AG08395 (cell line): ENCODE measurements around the gene PDXK.
"Not testable (repeated sequence)": the region's sequence is repeated elsewhere in the genome, so short reads cannot be mapped to it uniquely, and the experiment has no call there.

Experiments used
- DNase-seq: peaks from one replicate; pipeline ENCODE4 v3.0.0; 2012; ENCODE audit warnings: mixed read lengths, low spot score

Gene PDXK

DNA sequence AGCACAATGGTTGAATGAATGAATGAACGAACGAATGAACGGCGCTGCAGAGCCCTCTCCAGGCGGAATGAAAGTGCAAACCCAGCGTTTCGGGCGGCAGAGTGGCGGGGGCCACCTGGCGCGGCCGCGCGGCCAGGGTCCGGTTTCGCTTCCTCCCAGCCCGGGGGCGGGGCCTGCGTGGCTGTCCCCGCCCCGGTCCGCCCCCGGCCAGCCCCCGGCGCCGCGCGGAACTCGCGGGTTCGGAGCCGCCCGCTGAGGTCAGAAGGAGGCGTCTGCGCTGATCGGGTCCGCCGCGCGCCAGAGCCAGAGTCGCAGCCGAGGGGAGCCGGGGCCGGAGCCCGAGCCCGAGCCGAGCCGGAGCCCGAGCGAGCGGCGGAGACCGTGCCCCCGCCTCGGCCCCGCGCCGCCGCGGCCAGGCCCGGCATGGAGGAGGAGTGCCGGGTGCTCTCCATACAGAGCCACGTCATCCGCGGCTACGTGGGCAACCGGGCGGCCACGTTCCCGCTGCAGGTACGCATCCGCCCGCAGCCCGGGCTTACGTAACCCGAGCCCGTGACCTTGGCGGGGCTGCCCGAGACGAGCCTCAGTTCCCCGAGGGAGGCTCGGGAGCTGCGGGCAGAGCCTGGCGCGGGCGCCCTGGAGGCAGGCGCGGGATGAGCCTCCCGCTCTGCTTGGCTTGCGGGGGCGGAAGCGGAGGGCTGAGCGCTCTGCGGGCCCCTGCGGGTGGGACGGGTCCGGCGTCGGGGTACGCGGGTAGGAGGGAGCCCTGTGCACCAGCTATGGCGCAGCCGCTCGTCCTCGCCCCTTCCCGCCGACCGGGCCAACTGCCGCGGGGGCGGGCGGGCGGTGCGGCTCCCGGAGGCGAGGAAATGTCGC, at the start of gene PDXK:
Gene PDXK (plus strand): TSS at position 258 of the 876 bp plus-strand sequence. CDS start 166 bp downstream, at position 424.
- peak; percentile 87 for DNase-seq

DNA sequence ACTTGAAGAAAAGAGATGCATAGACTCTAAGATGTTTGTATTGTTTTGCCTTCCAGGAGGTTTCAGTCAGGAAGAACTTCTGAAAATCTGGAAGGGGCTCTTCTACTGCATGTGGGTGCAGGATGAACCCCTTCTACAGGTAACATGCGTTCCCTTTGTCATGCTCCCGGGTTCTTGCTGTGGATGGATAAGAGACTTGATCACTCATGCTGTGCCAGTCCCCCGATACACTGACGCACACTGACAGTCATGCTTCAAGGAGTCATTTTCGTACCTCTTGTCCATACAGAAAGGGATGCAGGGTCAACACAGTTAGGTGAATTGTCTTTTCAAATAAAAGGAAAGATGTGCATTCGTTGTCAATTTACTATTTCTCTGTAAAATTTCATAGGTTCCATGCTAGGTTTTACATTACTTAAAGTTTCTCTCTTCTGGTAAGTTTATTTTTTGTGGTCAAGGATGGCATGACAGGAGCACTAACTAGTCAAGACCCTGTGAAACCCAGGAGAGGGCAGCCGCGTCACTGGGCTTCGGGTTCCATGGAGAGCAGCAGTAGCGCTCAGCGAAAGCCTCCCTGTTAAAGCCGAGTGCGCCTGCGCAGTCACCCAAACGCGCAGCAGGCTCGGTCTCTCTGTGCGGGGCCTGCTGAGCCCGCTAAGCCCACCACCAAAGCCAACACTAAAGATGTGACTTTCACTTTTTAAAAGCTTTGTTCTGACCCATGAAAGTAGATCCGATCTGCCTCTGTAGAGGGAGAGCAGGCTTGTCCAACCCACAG, 48.9 kb upstream of the PDXK start:
- DNase-seq = no peak

DNA sequence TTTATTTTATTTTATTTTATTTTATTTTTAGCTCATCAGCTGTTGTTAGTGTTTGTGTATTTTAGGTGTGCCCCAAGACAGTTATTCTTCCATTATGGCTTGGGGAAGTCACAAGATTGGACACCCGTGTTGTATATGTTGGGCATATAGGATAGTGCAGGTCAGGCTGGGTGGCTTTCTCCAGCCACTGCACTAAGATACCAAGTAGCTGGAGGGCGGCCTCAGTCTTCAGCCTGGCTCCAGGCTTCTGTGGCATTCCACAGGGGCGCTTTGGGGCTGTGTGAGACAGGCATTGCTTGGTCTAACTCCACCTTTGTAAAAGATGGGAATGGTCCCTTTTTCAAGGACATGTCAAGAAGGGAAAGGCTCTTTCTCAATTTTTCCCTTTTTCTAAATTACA, 43.1 kb upstream of the PDXK start:
- no peak for DNase-seq

DNA sequence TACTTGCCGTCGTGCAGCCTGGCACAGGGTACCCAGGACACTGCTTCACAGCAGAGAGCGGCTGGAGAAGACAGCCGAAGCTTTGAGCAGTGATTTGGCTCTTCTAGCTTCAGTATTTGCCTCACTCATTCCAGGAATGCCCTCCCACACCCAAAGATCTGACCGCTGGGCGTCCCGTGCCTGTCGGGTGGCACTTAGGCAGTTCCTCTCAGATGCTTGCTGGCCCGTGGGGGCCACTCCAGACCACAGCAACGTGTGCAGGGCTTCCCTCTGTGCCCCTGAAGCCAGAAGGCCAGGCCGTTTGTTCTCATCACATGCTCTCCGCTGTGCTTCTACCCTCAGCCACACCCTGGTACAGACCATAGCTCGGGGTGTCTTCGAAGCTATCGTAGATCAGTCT, 42.5 kb upstream of the PDXK start:
- no peak for DNase-seq

DNA sequence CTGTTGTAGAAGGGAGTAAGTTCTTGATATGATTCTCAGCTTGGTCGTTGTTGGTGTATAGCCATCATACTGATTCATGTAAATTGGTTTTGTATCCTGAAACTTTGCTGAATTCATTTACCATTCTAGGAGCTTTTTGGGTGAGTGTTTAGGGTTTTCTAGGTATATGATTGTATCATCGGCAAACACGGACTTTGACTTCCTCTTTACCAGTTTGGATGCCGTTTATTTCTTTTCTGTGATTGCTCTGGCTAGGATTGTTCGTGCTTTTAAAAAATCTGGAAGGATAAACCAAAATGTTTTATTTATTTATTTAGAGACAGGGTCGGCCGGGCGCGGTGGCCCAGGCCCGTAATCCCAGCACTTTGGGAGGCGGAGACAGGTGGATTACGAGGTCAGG, 39.0 kb upstream of the PDXK start:
- DNase-seq = no peak

DNA sequence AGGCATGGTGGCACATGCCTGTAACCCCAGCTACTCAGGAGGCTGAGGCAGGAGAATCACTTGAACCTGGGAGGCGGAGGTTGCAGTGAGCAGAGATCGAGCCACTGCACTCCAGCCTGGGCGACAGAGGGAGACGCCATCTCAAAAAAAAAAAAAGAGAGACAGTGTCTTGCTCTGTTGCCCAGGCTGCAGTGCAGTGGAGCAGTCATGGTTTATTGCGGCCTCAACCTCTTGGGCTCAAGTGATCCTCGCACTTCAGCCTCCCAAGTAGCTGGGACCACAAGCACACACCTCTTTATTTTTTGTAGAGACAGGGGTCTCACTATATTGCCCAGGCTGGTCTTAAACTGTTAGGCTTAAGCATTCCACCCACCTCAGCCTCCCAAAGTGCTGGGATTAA, 38.5 kb upstream of the PDXK start:
- not testable (repeated sequence) for DNase-seq

DNA sequence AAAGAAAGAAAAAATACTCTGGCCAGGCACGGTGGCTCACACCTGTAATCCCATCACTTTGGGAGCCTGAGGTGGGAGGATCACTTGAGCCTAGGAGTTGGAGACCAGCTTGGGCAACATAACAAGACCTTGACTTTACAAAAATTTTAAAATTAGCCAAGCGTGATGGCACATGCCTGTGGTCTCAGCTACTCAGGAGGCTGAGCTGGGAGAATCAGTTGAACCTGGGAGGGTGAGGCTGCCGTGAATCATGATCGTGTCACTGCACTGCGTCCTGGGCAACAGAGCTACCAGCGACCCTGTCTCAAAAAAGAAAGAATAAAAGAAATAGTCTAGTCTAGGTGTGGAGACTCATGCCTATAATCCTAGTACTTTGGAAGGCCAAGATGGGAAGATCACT, 37.3 kb upstream of the PDXK start:
- DNase-seq = no peak

DNA sequence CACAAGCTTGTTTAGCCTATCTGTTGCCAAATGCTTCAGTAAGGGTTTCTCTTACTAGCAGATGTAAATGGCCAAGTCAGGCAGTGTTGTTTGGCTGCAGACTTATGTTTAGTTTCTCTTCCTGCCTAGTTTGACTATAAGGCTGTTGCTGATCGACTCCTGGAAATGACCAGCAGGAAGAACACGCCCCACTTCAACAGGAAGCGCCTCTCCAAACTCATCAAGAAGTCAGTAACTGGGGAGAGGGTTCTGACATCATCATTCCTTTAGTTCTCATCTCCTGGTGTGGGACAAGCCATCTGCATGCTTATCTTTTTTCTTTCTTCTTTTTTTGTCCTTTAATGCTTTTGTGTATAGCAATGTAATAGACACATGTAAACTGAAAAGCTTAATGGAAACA, 34.5 kb upstream of the PDXK start:
- DNase-seq = no peak

DNA sequence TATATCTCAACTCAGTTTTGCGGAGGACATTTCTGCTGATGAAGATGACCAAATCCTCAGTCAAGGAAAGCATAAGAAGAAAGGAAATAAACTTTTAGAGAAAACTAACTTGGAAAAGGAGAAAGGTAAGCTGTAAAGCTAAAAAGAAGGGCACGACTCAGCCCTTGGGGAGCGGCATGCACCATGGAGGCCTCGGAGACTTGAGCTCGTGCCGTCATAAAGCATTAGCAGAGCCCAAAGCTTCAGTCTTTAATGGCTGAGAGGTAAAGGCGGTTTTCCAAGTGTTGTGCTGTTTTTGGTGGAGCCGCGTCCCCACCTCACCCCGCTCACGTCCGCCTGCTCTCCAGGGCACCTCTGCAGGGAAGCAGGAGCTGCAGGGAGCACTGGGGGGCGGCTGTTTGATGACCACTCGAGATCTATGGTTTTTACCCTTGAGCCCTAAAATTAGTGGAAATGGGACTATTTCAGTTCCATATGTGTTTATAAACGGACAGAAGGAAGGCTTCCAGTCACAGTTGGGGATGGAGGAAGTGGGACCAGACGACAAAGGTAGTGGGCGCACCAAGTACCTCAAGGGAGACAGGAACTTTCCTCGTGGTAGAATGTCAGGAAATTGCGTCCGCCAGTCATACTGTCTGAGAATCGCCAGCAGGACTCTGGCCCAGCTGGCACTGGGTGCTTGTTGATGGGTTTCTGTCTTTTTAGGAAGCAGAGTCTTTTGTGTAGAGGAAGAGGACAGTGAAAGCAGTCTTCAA, 31.9 kb upstream of the PDXK start:
- no peak for DNase-seq

DNA sequence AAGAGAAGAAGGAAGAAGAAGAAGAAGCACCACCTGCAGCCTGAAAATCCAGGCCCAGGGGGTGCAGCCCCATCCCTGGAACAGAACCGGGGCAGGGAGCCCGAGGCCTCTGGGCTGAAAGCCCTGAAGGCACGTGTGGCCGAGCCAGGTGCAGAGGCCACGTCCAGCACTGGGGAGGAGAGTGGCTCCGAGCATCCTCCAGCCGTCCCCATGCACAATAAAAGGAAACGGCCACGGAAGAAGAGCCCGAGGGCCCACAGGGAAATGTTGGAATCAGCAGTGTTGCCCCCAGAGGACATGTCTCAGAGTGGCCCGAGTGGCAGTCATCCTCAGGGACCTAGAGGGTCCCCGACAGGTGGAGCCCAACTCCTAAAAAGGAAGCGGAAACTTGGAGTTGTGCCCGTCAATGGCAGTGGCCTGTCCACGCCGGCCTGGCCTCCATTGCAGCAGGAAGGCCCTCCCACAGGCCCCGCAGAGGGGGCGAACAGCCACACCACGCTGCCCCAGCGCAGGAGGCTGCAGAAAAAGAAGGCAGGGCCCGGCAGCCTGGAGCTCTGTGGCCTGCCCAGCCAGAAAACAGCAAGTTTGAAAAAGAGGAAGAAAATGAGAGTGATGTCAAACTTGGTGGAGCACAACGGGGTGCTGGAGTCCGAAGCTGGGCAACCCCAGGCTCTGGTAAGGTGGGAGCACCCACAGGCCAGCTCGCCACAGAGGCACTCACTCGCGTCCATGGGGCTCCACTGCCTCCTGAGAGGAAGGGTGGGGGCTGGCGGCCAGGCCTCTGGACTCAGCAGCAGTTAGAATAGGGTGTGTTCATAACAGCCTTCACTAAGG, 31.1 kb upstream of the PDXK start:
- no peak for DNase-seq

DNA sequence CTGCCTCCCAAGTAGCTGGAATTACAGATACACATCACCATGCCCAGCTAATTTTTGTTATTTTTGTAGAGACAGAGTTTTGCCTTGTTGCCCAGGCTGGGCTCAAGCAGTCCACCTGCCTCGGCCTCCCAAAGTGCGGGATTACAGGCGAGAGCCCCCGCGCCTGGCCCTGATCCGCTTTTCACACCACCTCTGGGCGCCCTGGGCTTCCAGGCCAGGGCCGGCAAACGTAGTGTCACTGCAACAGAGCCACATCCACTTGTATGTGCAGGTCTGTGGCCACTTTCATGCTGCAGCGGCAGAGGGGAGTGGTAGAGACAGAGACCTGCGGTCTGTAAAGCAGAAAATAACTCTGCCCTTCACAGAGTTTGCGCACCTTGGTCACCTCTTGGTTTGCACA, 30.0 kb upstream of the PDXK start:
- DNase-seq = no peak

DNA sequence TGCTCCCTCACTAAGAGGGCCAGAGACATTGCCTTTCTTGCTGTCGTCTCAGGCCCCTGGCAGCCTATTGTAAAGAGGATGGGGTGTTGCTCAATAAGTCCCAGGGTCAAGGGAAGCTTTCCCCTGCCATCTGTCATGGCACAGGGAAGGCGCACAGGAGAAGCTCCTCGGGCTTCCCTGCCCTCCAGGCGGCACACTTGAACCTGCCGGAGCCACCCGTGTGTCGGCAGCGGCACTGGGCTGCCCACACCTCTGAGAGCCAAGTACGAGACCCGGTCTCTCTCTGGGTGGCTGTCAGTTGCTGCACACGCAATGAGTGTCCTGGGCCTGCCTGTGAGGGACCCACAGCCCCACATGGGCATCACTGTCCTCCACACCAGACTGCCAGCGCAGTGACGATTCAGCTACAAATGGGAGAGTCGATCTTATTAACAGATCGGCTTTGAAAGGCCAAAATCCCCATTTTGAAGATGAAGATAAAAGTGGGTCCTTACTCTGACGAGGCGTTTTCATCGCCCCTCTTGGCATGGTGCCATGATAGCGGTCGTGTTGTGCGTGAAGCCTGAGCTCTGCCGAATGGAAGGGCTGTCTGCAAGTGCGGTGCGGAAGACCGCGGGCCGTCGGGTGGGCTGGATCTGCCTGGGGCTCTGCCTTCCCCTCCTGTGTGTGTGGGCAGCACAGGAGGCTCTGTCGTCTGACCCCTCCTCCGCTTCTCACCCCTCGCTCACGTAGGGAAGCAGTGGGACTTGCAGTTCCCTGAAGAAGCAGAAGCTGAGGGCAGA, 29.2 kb upstream of the PDXK start:
- DNase-seq = no peak

DNA sequence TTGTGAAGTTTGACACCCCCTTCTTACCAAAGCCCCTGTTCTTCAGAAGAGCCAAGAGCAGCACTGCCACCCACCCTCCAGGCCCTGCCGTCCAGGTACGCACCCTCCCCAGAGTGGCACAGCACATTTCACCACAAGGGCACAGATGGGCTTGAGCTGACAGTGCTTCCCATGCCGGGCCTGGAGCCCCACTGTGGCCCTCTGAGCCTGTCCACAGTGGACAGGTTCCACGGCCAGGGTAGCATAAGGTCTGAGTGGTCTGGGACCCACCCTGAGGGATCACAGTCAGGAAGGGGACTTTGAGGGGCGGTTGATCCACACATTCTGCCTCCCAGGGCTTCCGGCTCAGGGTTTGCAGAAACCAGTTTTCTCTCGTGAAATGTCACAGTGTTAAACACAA, 28.6 kb upstream of the PDXK start:
- no peak for DNase-seq

DNA sequence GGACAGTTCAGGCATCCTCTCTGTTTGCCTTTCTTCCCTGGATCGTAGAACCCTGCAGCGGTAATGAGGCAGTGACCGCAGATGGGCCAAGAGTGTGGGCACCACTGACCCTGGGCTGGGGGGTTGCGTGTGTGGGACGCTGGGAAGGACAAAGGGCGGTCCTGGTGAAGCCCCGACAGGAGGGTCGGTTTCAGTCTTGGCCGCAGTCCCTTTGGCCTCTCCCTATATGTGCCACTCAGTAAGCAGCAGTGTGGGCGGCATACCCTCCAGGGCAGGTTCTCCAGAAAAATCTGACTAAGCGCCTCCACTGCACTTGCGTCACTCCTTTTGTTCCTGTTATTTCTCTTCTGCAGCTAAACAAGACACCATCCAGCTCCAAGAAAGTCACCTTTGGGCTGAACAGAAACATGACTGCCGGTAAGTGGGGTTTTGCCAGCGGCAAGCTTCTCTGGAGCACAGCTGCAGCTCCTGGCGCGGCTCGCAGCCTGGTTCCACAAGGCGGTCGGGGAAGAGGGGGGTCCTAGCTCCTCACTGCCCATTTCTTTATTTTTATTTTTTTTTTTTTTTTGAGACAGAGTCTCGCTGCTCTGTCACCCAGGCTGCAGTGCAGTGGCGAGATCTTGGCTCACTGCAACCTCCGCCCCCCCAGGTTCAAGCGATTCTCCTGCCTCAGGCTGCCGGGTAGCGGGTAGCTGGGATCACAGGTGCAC, 27.7 kb upstream of the PDXK start:
- no peak for DNase-seq

DNA sequence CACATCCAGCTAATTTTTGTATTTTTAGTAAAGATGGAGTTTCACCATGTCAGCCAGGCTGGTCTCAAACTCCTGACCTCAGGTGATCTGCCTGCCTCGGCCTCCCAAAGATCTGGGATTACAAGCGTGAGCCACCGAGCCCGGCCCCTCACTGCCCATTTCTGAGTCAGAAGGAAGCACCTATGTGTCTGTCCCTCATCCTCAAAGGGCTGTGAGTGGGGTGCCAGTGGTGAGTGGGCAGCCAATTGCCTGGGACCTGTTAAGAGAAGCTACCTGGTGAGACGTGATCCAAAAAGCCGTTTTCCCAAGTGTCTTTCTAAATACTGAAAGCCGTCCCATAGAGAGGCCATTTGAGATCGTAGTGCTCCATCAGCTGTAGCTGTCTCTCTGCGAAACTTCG, 27.1 kb upstream of the PDXK start:
- DNase-seq = no peak

DNA sequence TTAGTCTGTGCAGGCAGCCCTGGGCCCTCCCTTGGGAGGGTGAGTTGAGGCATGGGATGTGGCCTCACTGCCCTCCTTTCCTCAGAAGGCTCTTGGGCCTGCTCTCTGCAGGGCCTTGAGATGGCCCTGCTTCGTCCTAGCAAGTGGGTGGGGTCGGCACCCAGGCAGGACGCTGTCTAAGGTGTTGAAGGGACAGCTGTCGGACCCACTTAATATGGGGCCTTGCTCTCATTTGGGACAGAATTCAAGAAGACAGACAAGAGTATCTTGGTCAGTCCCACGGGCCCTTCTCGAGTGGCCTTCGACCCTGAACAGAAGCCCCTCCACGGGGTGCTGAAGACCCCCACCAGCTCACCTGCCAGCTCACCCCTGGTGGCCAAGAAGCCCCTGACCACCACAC, 26.0 kb upstream of the PDXK start:
- no peak for DNase-seq

DNA sequence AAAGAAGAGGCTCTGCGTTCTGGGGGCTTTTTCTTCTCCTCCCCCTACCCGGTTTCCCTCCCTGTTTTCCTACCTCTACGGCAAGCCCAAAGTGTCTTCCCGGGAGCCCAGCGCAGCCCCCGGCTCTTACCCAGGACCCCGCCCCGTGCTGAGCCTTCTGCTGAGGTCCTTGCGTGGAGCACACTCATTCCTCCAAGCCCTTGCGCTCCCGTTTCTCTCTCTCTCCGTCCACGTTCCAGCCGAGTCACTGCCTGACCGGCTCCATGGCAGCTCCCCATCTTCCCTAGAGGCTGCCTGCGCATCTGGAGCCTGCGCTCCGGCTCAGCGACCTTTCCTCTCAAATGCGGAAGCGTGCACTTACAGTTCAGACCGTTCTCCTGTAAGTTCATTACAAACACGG, 24.9 kb upstream of the PDXK start:
- no peak for DNase-seq

DNA sequence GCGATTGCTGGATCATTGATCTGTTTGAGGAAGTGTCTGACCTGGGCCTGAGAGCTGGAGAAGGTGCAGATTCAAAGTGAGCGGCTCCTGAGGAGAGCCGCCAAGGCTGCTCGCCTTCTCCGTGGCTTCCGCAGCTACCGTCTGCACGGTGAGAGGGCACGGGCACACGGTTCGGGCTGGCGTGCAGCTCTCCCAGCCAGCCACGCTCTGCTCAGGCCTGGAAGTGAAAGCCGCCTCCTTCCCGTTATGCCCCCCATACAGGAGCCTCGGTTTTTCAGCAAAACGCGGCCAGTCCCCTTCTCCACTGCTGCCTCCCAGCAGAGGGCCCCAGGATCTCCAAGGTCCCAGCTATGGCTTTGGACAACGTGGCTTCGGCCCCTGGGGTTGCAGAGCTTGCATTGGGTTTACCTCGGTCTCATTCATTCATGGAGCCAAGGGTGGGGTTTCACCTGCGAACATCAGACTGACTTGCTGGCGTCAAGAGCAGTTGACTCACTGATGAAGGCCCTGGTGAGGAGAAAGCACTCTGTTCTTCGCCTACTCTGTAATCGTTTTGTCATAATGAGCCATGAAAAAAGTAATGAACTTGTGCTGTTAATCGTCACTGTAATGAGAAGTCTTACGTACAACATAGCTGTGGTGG, 24.4 kb upstream of the PDXK start:
- DNase-seq = no peak

DNA sequence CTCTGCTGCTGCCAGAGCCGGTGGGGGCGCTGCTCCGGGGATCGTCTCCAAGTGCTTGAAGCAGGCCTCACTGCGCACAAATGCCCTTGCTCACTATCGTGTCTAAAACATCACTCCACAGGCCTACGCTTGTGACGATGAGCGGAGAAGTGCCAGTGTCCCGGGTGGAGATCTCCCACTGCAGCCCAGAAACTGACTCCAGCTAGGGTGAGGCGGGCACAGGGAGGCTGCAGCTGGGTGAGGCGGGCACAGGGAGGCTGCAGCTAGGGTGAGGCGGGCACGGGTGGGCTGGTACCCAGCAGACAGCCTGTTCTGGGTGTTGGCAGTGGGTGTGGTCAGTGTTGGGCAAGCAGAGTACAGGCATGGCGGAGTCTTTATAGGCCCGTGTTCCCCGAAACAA, 22.7 kb upstream of the PDXK start:
- no peak for DNase-seq
